Progenitor cell of endocrine pancreas (in vitro differentiated cells): Measurements from ENCODE around the gene RUFY4. TPM values are rescaled to one million over a fixed set of nuclear protein-coding genes. Genes with fewer than 3 reads are reported as not detected.

Experiments
- DNase-seq: peaks from one replicate; pipeline ENCODE4 v3.0.0; 2021; ENCODE audit warnings: low spot score; ENCODE audit not compliant: unreplicated experiment
- H3K27ac Mint-ChIP-seq: 2 replicates; pipeline ENCODE4 v1.8.0; 2021; ENCODE audit warnings: mild to moderate bottlenecking, moderate library complexity, mixed read lengths
- H3K27me3 Mint-ChIP-seq: 2 replicates; pipeline ENCODE4 v1.8.0; 2021; ENCODE audit warnings: mixed read lengths
- H3K36me3 Mint-ChIP-seq: 2 replicates; pipeline ENCODE4 v1.8.0; 2022; ENCODE audit warnings: mixed read lengths; ENCODE audit not compliant: insufficient read depth
- H3K4me1 Mint-ChIP-seq: 2 replicates; pipeline ENCODE4 v1.8.0; 2021; ENCODE audit warnings: low read depth, mixed read lengths
- H3K4me3 Mint-ChIP-seq: 2 replicates; pipeline ENCODE4 v1.8.0; 2021; ENCODE audit warnings: low read depth, mild to moderate bottlenecking, moderate library complexity, mixed read lengths
- H3K9me3 Mint-ChIP-seq: 2 replicates; pipeline ENCODE4 v1.8.0; 2021; ENCODE audit warnings: low read depth, mixed read lengths
- total RNA-seq: library from RNA; stranded (reverse); gene quantifications from 2 replicates; pipeline ENCODE4 v1.2.1, GENCODE V29; 2021
- TF ChIP-seq, protein P1 (sequence below): fragments of 200-600 bp; sonication (generic); IDR thresholded peaks from one replicate; pipeline ENCODE4 v1.5.0; 2021; ENCODE audit warnings: antibody characterized with exemption, mild to moderate bottlenecking; ENCODE audit not compliant: unreplicated experiment

The RUFY4 gene
- total RNA-seq, 1 donor from 2014 or later: not detected

DNA sequence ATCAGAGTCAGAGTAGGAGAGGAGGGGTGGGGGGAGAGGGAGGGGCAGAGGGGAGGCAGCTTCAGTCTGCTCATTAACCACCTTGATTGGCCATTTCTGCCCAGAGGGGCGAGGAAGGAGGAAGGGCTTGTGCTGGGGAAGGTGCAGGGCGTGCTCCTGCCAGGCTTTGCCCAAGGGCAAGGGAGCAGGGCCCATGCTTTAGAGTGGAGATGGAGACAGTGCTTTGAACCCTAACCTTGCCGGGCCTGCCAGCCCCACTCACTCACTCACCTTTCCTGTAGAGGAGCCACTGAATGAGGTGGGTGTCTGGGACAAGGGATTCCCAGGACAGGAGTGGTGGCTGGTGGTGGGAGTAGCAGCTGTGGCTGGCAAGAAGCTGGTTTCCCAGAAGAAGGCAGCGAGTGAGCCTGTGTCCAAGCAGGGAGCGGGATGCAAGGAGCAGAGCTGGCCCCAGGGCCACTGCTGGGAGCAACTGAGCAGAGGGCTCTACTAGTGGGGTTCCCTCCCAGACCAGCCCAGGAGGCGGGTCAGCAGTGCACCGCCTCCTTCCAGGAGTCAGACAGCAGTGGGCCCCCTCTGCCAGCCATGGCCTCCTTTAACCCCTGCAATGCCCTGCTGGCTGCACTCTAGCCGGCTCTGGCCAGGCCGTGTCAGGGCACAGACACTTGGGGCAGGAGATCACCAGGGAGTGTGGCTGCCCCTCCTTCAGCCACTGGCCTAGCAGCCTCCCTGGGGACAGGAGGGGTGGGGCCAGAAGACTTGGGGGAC is 3.6 kb upstream of the RUFY4 start:
- H3K27me3 Mint-ChIP-seq: peaks cover 47% of the 10 kb centered on the region
- no peaks in the 10 kb centered on the region for H3K36me3 Mint-ChIP-seq
- no peak overlapping the region for H3K27ac Mint-ChIP-seq
- H3K9me3 Mint-ChIP-seq: no peaks in the 10 kb centered on the region
- DNase-seq: no peak
- TF ChIP-seq, protein P1, sequence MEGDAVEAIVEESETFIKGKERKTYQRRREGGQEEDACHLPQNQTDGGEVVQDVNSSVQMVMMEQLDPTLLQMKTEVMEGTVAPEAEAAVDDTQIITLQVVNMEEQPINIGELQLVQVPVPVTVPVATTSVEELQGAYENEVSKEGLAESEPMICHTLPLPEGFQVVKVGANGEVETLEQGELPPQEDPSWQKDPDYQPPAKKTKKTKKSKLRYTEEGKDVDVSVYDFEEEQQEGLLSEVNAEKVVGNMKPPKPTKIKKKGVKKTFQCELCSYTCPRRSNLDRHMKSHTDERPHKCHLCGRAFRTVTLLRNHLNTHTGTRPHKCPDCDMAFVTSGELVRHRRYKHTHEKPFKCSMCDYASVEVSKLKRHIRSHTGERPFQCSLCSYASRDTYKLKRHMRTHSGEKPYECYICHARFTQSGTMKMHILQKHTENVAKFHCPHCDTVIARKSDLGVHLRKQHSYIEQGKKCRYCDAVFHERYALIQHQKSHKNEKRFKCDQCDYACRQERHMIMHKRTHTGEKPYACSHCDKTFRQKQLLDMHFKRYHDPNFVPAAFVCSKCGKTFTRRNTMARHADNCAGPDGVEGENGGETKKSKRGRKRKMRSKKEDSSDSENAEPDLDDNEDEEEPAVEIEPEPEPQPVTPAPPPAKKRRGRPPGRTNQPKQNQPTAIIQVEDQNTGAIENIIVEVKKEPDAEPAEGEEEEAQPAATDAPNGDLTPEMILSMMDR: no peak
- H3K4me3 Mint-ChIP-seq: no peak overlapping the region
- peaks cover 2% of the 10 kb centered on the region for H3K4me1 Mint-ChIP-seq

DNA sequence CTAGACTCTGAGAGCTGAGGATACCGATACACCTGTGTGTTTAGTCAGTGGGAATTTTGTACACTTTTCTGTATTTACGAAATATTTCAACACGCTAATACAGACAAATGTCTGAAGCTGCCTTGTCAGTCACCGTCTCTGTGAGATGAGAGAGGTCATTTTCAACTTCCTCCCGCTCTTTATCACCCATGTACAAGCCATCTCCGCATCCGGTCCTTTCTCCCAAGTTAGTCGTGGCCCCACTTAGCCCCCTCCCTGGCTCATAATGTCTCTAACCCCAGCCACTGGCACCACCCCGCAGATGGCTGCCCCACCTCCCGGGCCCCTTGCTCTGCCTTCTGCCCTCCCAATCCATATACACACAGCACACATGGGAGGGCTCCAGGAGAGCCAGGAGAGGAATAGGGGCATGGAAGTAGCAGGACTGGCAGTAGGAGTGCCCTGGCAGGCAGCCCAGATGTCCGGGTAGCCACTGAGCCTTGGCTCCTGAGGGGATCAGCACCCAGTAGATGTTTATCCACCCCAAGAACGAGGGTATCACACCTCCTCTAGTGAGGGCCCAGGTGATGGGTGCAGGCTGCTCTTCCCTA is 2.0 kb upstream of the RUFY4 start:
- peaks cover 2% of the 10 kb centered on the region for H3K4me1 Mint-ChIP-seq
- no peaks in the 10 kb centered on the region for H3K9me3 Mint-ChIP-seq
- H3K4me3 Mint-ChIP-seq: no peak overlapping the region
- no peak overlapping the region for H3K27ac Mint-ChIP-seq
- H3K27me3 Mint-ChIP-seq: peaks cover 50% of the 10 kb centered on the region
- TF ChIP-seq, protein P1: no peak
- DNase-seq: no peak
- no peaks in the 10 kb centered on the region for H3K36me3 Mint-ChIP-seq

GRCh38 chr2:218067523-218067922 is 1.5 kb upstream of the RUFY4 start:
- no peaks in the 10 kb centered on the region for H3K9me3 Mint-ChIP-seq
- DNase-seq: no peak
- H3K27ac Mint-ChIP-seq: no peak overlapping the region
- peaks cover 2% of the 10 kb centered on the region for H3K4me1 Mint-ChIP-seq
- no peaks in the 10 kb centered on the region for H3K36me3 Mint-ChIP-seq
- no peak overlapping the region for H3K4me3 Mint-ChIP-seq
- H3K27me3 Mint-ChIP-seq: peaks cover 50% of the 10 kb centered on the region
- TF ChIP-seq, protein P1: no peak

- TF ChIP-seq, protein P1: no peak
- H3K27me3 Mint-ChIP-seq: peaks cover 51% of the 10 kb centered on the region
- no peak overlapping the region for H3K27ac Mint-ChIP-seq
- no peaks in the 10 kb centered on the region for H3K36me3 Mint-ChIP-seq
- peaks cover 2% of the 10 kb centered on the region for H3K4me1 Mint-ChIP-seq
- no peaks in the 10 kb centered on the region for H3K9me3 Mint-ChIP-seq
- no peak overlapping the region for H3K4me3 Mint-ChIP-seq
- no peak for DNase-seq
Observed at GRCh38 chr2:218069606-218070300, 700 bp downstream of the RUFY4 start.

- no peaks in the 10 kb centered on the region for H3K36me3 Mint-ChIP-seq
- H3K27ac Mint-ChIP-seq: no peak overlapping the region
- H3K27me3 Mint-ChIP-seq: peaks cover 49% of the 10 kb centered on the region
- TF ChIP-seq, protein P1: no peak
- no peak overlapping the region for H3K4me3 Mint-ChIP-seq
- DNase-seq: no peak
- peaks cover 2% of the 10 kb centered on the region for H3K4me1 Mint-ChIP-seq
- H3K9me3 Mint-ChIP-seq: no peaks in the 10 kb centered on the region
Observed at GRCh38 chr2:218070587-218070986, 1.5 kb downstream of the RUFY4 start.
